ENCODE data around the gene LONP2.
"Not testable (repeated sequence)": the region's sequence is repeated elsewhere in the genome, so short reads cannot be mapped to it uniquely, and the experiment has no call there.

The LONP2 gene

GRCh38 chr16:48395375-48395774 lies 151.3 kb downstream of the LONP2 start:
- no peak for DNase-seq

GRCh38 chr16:48402547-48402946 lies 158.4 kb downstream of the LONP2 start:
- DNase-seq, result not testable (repeated sequence)

- DNase-seq, result no peak
These were observed 161.1 kb downstream of the LONP2 start for GRCh38 chr16:48405153-48405552.

GRCh38 chr16:48405907-48406306 lies 161.8 kb downstream of the LONP2 start:
- no peak for DNase-seq
